Lower leg skin (tissue), 4 donors: Measurements from ENCODE around the gene ARHGEF2. TPM values are rescaled to one million over a fixed set of nuclear protein-coding genes. Genes with fewer than 3 reads are reported as not detected.

Source experiments
- DNase-seq, 2 donors: peaks; one replicate each; pipeline ENCODE4 v3.0.0-alpha.2; 2019; ENCODE audit warnings: low spot score in 2 of 2
- H3K4me3 ChIP-seq: fragments of 200-600 bp; sonication (generic); 2 replicates; pipeline ENCODE4 v1.5.1; 2017; ENCODE audit warnings: mild to moderate bottlenecking, low read depth; ENCODE audit not compliant: poor library complexity, severe bottlenecking
- POLR2A ChIP-seq, 2 donors: fragments of 450-650 bp; IDR thresholded peaks; one replicate each; pipeline ENCODE4 v1.6.1; 2016 to 2017; ENCODE audit warnings: antibody characterized with exemption in 2 of 2, mild to moderate bottlenecking in 1 of 2, moderate library complexity in 1 of 2
- WGBS, 2 donors: methylation state at CpG; one replicate each; pipeline ENCODE4 v1.1.5; 2018; 5-methylcytosine and 5-hydroxymethylcytosine counted together
- intact Hi-C: fragments of 100-400 bp; cut with DNase I; formaldehyde crosslinking; loops from one replicate; pipeline ENCODE4 v1.15.0; 2023; ENCODE audit warnings: low total_unique reads
- total RNA-seq, 4 donors: library from RNA; depleted of rRNA; stranded (reverse); fragments of >200 nt; gene quantifications; one replicate each; pipeline ENCODE4 v1.1.0, GENCODE V29; 2016
- TF ChIP-seq, protein P1 (sequence below), 3 donors: fragments of 450-650 bp; IDR thresholded peaks; one replicate each; pipeline ENCODE4 v1.5.1; 2016; ENCODE audit warnings: antibody characterized with exemption in 3 of 3, mild to moderate bottlenecking in 3 of 3, moderate library complexity in 2 of 3

Gene ARHGEF2
- total RNA-seq, 4 donors from 2014 or later, result 18.7 to 35.5 (median 28.3) TPM

DNA sequence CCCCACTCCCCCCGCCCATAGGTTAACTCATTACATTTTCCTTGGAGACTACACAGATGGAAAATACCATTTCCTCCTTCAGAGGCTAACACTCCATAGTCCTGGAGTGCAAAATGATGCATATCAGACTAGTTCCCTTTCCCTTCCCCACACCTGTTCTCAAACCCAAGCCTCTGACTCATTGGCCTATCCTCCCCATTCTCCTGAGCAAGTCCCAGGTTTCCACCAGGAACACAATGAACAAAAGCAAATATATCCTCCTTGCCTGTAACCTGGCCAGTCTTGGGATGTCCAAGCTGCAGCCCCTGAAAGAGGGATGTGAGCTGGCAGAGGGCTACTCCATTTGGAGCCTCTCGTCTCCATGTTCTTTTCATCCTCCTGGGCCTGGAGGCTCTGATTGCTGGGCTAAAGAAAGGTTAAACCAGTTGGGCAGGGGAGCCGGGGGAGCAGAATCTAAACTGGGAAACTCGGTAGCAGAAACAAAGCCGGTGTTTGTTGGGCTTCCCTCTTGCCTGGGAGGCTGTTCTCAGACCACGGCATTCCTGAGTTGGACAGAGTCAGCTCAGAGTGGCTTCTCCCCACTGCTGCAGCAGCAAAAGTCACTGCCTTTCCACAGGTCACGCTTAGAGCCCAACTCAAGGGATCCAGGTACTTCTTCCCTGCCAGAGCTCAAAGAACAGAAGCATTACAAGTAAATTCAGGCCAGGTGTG lies 28.5 kb upstream of the ARHGEF2 start:
- intact Hi-C loops, result no loop called here
- 60 to 70% methylated on average over 7 of the region's 7 CpGs for WGBS, 2 donors
- TF ChIP-seq, protein P1, sequence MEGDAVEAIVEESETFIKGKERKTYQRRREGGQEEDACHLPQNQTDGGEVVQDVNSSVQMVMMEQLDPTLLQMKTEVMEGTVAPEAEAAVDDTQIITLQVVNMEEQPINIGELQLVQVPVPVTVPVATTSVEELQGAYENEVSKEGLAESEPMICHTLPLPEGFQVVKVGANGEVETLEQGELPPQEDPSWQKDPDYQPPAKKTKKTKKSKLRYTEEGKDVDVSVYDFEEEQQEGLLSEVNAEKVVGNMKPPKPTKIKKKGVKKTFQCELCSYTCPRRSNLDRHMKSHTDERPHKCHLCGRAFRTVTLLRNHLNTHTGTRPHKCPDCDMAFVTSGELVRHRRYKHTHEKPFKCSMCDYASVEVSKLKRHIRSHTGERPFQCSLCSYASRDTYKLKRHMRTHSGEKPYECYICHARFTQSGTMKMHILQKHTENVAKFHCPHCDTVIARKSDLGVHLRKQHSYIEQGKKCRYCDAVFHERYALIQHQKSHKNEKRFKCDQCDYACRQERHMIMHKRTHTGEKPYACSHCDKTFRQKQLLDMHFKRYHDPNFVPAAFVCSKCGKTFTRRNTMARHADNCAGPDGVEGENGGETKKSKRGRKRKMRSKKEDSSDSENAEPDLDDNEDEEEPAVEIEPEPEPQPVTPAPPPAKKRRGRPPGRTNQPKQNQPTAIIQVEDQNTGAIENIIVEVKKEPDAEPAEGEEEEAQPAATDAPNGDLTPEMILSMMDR (IDR thresholded peaks at IDR 0.05), result no peak
- no peak for TF ChIP-seq POLR2A (IDR thresholded peaks at IDR 0.05)
- H3K4me3 ChIP-seq, result no peak overlapping the region
- DNase-seq, result no peak

DNA sequence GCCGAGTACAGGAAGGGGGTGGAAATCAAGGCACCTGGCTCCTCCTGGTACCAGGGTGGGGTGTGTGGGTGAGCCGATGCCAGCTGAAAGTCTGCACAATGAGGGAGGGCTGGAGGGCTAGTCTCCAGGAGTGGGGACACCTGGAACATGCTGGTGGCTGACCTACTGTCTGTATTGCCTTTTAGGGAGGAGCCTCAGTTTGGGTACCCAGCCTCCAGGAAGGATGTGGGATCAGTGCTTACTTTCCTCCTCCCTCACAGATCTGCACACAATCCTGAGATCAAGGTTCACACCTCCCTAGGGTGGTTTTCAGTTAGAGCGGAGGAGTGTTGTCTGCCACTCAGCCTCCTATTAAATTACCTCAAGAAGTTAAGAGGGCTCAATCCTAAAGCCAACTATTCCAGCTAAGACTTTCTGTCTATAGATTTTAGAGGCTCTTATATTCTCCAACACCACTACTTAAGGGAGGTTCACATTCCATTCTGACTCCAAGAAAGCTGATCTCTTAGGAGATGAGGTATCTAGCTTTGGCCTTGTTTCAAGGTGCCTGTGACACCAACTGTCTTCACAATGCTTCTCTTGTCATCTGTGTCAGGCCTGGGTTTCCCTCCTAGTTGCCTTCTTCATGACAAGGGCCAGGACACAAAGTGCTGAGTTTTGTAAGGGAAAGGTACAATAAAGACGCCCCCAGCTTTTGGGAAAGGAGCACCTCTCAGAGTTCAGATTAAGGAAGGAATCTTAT lies 26.7 kb upstream of the ARHGEF2 start:
- no peak for TF ChIP-seq POLR2A (IDR thresholded peaks at IDR 0.05)
- TF ChIP-seq, protein P1 (IDR thresholded peaks at IDR 0.05), result no peak
- no peak overlapping the region for H3K4me3 ChIP-seq
- no peak for DNase-seq
- intact Hi-C loops, result no loop called here
- 69 to 78% methylated on average over 4 of the region's 4 CpGs for WGBS, 2 donors

DNA sequence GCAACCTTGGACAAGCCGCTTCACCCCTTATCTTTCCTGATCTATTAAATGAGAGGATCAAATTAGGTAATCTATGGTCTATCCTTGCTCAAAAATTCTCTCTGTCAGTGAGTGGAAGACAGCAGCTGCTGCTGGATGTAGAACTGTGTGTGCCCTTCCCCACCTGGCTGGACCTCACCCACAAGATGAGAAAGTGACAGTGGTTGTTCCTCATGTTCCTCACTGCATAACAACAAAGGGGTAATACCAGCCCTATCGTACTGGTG lies 25.5 kb upstream of the ARHGEF2 start:
- intact Hi-C loops, result no loop called here
- no peak for TF ChIP-seq POLR2A (IDR thresholded peaks at IDR 0.05)
- TF ChIP-seq, protein P1 (IDR thresholded peaks at IDR 0.05), result no peak
- WGBS, 2 donors, result 37 to 70% methylated on average over 2 of the region's 2 CpGs
- DNase-seq, result no peak
- H3K4me3 ChIP-seq, result no peak overlapping the region

DNA sequence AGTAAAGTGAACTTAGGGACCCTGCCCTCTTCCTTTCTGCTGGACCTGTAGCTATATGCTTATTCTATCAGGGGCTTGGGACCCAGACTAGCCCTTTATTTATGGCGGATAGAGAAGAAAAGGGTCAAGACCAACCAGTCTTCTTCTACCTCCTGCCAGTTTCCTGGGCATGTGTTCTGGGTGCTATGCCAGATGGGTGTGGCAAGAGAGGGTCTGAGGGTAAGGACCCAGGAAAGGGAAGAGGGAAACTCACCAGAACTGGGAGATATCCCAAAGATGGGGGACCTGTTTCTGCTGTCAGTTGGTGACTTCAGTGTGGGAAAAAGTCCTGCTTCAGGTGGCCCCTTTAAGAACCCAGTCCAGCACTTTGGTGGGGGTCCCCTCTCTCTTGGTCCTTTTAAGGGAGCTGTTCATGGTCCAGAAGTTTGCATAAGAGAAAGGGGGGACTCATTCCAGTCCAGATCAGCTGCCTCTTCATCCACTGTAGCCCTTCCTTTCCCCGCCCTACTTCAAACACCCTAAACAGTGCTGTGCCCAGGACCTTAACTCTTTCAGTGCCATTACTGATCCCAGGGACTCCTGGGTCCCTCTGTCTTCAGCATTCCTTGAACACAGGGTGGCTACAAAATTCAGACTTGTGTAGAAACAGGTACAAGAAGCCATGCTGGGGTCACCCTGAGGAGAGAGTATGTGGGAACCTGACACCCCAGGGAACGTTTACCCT lies 24.0 kb upstream of the ARHGEF2 start:
- intact Hi-C loops, result no loop called here
- WGBS, 2 donors, result 57 to 71% methylated on average over 3 of the region's 3 CpGs
- no peak overlapping the region for H3K4me3 ChIP-seq
- DNase-seq, result no peak
- TF ChIP-seq, protein P1 (IDR thresholded peaks at IDR 0.05), result no peak
- no peak for TF ChIP-seq POLR2A (IDR thresholded peaks at IDR 0.05)

DNA sequence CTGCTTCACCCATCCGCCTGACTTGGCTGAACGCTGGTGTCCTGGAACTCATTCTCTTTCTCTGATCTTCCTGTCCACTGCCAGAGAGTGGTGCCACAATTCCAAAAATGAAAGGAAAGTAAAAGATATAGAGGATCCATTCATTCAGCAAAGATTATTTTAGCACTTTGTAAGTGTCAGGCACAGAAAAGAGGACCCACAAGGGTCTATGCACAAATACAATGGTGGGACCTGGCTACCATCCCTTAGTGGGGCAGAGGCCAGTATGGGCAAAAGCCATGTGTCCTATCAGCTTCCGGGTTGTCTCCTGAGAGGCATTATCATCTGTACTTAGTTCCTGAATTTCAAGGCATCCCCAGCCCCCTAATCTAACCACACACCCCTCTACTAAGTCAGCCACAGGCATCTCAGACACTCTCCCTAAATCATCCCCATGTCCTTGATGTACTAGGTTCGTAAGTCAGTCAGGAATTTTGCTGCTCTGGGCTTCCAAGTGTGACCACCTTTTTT lies 23.4 kb upstream of the ARHGEF2 start:
- no peak for DNase-seq
- no peak for TF ChIP-seq POLR2A (IDR thresholded peaks at IDR 0.05)
- TF ChIP-seq, protein P1 (IDR thresholded peaks at IDR 0.05), result no peak
- intact Hi-C loops, result no loop called here
- WGBS, 2 donors, result 49 to 52% methylated on average over 4 of the region's 4 CpGs
- no peak overlapping the region for H3K4me3 ChIP-seq
